HT-29 (cell line): ENCODE measurements around the gene TGDS. TPM values are rescaled to one million over a fixed set of nuclear protein-coding genes. Genes with fewer than 3 reads are reported as not detected.

Source experiments
- DNase-seq: peaks from one replicate; pipeline ENCODE4 v3.0.0-alpha.2; 2015; ENCODE audit warnings: low spot score
- total RNA-seq: library from RNA; depleted of rRNA; stranded (reverse); fragments of >200 nt; shearing (Covaris generic); gene quantifications from 2 replicates; pipeline ENCODE4 v1.2.3, GENCODE V29; 2014

Gene TGDS
- total RNA-seq, 1 experiment from 2014 or later = 6.4 TPM

DNA sequence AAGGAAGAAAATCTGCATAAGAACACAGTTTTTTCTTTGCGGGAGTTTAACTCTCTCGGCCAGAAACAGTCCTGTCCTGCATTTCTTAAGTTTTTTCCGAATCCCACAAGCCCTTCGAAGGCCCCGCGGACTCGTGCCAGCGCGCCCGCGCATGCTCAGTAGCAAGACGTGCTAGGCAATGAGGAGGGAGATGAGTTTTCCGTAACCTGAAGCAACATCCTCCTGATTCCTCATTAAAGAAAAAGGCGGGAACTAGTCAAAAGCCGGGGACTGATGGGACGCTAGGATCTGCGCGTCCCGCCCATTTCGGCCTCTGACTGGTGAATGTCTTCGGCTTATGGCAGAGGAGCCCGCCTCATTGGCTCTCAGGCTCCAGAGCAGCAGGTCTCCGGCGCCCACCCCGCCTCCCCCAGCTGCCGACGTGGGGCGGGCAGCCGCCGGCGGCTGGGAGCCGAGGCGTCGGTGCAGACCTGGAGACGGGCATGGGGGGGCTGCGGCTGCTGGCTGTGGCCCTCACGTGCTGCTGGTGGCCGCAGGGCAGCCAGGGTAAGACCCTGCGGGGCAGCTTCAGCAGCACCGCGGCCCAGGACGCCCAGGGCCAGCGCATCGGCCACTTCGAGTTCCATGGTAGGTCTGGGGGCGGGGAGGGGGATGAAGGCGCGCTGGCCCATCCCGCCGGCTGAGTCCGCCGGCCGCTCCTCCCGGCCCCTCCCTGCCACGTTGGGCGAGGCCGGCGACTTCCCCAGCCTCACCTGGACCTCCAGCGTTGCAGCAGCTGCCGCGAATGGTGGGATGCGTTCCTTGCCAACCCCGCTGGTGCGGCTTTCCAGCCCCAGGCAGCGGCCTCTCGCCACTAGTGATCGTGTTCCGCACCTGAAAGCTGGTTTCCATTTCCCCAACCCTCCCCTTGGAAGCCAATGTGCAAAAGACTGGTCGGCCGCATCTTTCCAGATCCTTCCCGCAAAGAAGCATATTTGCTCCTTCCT is 5.8 kb upstream of the TGDS start, which contains the start of gene GPR180:
GPR180 (plus strand) TSS at position 412 of the 986 bp plus-strand sequence; CDS start at position 483, 71 bp downstream.
- peak; percentile 100 for DNase-seq

DNA sequence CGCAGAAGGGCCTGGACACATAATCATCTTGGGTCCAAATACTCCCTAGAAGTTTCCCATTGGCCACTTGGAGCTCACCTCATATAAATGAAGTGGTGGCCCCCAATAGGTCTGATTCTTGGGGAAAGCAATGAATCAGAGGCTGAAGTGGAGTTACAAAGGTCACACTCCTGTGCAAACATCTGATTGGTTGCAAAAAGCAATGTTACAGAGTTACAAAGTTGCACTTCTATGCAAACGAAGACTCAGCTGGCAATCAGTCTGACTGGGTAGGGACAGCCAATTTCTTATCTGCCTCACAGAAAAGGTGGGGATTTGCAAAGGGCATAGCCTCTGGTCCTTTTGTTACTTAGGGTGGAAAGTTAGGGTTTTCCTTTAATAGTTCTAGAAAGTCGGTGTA is 3.9 kb upstream of the TGDS start:
- DNase-seq = no peak

DNA sequence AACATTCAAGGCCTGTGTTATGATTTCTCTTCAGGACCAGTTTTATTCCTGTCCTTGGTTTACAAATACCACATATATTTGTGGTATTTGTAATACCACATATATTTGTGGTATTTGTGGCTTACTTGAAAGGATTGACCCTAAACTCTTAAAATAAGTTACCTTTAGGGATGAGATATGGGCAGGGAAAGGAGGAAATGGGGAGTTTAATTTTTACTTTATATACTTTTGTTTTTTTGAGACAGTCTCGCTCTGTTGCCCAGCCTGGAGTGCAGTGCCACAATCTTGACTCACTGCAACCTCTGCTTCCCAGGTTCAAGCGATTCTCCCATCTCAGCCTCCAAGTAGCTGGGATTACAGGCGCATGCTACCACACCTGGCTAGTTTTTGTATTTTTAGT is 2.3 kb upstream of the TGDS start:
- DNase-seq = no peak

DNA sequence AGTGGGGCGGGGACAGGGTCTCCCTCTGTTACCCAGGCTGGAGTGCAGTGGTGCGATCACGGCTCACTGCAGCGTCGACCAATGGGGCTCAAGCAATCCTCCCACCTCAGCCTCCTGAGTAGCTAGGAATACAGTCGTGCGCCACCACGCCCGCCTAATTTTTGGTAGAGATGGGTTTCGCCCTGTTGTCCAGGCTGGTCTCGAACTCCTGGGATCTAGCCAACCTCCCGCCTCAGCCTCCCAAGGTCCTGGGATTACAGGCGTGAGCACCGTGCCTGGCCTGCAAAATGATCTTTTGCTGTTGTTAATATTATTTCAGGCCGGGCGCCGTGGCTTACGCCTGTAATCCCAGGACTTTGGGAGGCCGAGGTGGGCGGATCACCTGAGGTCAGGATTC is 621 bp upstream of the TGDS start:
- DNase-seq = no peak

DNA sequence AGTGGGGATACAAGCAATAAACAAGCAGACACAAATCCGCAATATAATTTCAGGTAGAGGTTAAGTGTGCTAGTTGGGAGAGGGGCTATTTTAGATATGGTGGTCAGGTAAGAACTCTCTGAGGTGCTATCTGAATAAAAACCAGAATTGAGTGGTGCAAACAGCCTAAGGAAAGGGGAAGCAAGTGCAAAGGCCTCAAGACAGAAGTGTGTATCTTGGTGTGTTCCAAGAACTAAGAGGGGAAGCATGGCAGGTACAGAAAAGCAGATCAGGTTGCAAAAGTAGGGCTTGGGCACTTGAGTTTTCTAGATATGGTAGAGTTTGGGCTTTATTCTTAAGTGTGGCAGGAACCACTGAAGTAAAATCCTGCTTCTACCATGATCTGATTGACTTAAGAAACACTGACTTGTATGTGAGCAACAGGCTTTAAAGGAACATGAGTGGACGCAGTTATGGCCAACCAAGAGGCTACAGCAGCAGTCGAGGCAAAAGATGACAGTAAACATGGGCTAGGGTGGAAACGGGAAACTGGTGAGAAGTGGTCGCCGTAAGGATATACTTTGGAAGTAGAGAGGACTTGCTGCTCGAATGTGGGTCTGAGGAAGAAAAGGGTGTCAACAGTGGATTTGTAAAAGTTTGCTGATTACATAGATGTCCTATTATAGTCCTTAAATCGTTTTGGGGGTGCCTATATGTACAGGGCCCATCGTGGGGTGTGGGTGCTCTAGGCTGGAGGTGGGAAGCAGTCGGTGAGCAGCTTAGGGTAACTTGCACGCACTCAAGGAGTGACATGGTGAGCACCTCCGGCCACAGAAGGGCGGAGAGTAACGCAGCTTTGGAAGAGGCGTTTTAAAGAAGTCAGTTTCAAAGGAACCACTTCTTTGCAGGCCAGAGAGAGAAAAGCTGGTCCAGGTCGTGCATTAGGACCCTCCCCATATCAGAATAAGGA is 677 bp downstream of the TGDS start:
- DNase-seq = peak; percentile 56

DNA sequence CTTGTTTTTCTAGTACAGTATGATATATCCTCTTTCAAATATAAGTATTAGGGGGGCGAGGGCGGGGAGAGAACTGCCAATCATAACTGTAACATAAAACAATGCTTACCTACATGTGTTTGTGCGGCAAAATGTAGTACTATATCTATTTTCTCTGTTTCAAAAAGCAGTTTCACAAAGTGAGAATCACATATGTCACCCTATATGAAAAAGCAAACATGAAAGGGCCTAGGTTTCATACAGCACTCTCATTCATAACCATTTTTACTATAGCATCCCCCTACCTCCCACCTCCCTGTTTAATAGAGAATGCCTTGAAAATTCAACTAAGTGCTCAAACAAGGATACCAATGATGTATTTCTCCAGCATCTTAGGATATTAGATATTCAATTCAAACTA is 5.2 kb downstream of the TGDS start:
- no peak for DNase-seq

DNA sequence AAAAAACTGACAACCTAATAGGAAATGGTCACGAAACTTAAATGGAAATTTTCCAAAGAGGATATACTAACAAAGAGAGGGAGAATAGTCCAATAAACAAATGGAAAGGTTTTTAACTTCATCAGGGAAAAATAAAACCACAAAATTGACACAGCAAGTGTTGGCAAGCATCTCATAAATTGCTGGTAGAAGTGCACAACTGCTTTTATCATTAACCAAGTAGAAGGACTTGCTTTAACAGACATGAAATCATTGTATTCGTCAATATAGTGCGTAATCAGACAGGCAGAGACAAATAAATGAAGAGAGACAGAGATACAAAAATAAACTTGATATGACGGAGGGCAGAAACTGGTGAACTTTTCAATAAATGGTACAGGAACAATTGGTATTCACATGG is 7.4 kb downstream of the TGDS start:
- DNase-seq = no peak

DNA sequence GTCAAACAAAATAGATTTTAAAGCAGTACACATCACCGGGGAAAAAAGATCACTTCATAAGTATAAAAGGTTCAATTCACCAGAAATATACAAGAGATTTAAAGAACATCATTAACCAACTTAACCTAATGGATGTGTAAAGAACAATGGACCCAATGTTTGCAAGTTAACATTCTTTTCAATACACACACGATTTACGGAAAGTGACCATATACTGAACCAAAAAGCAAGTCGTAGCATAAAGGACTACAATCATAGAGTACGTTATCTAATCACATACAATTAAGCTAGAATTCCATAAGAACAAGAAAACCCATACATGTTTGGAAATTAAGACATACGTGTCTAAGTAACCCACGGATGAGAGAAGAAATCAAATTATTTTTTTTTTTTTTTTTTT is 9.6 kb downstream of the TGDS start:
- no peak for DNase-seq

DNA sequence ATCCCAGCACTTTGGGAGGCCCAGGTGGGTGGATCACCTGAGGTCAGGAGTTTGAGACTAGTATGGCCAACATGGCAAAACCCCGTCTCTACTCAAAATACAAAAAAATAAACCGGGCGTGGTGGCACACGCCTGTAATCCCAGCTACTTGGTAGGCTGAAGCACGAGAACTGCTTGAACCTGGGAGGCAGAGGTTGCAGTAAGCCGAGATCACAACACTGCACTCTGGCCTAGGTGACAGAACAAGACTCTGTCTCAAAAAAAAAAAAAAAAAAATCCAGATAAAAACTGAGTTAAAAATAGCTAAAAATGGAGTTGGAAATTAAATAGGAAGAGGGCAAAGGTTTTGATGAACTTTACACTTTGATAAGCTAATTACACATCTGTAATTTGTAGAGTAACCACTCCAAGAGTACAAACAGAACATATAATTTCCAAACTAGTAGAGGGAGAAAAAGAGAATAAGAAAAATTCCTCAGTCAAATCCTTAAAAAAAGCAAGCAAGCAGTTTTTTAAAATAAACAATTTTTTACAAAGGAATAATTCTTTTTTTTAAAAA is 10.3 kb downstream of the TGDS start:
- DNase-seq = no peak

DNA sequence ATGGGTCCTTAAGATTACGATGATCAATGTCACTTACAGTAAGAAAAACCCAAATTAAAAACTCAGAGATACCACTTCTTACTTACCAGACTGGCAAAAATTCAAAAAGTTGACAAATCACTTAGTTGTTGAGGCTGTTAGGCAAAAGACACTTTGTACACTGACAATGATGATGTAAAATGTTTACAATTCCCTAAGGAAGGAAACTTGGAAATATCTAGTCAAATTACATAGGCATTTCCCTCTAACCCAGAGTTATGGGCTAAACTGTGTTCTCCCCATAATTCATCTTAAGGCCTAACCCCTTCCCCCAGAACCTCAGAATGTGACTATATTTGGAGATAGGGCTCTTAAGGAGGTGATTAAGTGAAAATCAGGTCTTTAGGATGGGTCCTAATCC is 12.0 kb downstream of the TGDS start:
- DNase-seq = no peak

DNA sequence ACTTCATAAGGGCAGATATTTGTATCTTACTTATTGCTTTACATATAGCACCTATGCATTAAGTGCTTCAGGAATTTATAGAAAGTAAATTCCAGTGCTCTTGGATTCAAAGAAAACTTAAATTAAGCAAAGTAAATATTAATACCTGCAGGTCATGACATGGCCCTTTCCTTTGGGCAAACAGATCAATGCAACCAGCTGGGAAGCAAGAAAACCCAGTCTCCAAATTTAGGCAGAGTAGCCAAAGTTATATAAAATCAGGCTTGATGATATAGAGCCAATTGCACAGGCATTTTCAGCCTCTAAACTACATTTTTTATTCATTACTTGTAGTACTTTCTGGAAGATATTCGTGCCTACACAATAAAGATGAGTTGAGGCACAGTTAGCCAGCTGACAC is 16.9 kb downstream of the TGDS start:
- DNase-seq = no peak

DNA sequence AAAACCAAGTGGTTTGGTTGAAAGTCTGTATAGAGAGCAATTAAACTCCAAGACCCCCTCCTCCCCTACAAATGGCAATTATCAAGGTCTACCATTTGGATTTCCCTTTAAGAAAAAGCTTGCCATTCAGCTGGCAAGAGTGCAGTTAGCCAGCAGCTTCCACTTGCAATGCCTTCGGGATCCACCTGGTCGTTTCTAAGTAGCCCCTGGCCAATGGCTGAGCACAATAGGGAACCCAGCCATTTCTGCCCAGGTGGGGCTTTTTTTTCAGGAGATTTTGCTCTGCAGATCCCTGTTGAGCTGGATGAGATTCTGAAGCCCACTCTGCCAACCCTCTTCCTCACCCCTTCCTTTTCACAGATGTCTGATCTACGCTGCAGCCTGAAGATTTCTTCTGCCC is 26.3 kb downstream of the TGDS start:
- no peak for DNase-seq

DNA sequence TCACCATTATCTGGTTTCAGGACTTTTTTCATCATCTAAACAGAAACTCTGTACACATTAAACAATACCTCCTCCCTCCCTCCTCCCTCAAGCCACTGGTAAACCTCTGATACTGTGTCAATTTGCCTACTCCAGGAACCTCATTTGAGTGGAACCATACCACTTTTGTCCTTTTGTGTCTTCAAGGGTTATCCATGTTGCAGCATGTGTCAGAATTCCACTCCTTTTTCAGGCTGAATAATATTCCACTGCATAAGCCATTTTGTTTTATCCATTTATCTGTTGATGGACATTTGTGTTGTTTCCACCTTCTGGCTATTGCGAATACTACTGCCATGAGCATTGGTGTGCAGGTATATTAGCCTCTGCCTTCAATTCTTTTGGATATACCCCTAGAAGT is 27.5 kb downstream of the TGDS start:
- no peak for DNase-seq

DNA sequence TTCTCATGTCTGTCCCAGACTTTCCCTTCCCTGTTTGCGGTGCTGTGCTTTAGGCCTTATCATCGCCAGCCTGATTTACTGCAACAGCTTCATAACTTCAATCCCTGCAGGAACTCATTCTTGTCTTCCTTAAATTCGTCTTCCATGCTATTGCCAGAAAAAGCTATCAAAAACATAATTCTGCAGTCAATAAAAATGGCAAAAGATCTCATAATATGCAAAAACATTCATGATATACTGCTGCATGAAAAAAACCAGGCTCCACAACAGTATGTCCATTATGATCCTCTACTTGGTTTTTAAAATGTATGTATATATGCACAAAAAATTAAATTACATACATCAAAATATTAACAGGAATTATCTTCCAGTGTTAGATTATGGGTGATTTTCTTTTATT is 28.4 kb downstream of the TGDS start:
- no peak for DNase-seq

DNA sequence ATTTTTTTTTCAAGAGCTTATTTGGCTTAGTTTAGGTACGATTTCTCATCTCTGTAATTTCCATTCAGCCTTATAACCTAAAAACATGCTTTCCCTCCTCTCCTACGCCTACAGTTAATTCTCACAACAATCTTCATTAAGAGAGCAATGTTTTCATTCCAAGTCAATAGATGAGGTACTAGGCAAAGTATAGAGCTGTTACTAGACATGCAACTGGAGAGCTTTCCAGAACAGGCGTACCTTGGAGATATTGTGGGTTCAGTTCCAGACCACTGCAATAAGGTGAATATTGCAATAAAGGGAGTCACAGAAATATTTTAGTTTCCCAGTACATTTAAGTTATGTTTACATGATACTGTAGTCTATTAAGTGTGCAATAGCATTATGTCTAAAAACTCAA is 34.8 kb downstream of the TGDS start:
- DNase-seq = no peak

DNA sequence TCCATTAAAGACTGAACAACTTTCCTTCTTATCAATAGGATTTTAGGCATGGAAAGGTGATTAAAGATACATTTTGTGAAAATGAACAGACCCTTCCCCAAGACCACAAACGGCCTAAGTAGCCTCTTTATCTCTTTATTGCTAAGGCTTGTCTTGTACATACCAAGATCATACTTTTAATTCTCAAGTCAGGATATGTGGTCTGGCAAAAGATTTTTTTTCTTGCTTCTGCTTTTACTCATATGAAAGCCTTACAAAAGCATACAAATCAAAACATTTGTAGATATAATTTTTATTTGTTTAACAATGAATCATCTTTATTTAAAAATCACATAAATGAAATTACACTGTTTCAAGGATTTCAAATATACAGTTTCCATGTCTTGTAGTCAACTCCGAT is 35.8 kb downstream of the TGDS start:
- DNase-seq = no peak

DNA sequence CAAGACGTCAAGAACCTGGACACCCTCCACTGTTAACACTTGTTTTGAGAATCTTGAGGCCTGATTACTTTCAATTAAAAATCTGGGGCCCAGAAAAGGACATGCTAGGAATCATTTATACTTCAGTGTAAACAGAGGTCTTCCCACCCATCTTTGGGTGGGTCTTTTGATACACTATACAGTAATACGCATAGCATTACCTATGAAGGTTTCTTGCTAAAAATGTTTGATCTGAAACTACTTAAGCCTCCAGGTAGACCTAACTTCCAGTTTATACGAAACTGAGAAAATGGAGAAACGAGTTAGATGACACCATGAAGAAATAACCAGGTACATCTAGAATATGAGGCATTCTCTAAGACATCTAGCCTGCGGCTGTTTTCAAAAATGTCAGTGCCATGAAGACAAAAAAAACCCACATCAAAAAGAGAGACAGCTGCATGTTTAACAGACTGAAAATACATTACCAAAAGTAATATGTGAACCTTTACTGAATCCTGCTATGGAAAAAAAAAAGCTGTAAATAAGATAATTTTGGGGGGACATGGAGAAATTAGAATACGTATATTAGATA is 36.6 kb downstream of the TGDS start:
- DNase-seq = no peak

DNA sequence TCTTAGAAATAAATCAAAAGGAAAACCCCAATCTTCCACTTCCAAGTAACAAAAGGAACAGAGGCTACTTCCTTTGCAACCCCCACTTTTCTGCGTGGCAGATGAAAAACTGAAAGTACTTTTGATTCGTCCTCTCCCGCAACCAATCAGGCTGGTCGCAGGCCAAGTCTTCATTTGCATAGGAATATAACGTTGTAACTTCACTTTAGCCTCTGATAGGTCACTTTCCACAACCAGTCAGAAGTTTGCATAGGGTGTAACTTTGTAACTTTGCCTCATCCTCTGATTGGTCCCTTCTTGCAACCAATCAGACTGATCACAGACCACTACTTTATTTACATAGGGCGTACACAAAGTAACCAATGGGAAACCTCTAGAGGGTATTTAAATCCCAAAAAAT is 37.2 kb downstream of the TGDS start:
- no peak for DNase-seq

DNA sequence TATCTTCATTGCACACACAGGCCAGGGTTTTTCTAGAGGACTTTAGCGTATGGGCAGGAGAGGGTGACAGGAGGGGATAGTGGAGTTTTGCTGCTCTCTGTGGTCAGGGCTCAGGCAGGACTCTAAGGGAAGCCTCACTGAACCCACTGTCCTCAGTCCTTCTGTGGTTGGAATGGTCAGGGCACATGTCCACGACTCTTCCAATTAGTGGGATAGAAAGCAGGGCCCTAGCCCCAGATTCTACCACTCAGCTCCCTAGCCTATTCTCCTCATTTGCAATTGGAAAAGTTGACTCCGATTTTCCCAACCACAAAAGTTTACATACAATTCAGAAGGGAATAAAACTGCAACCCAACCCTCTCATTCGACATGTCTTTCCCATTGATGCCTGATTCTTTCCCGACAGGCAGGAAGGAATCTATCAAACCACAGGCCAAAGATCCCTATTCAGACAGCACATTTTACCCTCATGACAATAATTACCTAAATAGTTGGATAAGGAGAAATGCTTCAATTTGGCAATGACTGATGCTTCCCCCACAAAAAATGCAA is 38.2 kb downstream of the TGDS start:
- DNase-seq = no peak

DNA sequence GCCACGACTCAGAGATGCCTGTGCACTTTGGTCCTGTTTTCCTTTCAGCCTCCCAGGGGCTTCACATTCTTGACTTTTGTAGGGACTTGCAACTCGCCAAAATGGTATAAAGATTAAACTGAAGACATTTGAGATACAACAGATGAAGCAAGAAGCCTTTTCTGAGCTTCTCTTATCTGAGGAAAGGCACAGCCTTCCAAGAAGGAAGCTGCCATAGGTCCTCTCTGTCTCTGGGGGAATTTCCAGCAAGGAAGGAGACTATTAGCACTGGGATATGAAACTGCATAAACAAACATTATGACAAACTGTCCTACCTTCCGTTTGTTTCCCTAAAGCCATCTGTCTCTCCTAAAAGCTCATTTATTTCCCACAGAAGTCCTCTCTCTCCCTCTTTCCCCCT is 39.3 kb downstream of the TGDS start:
- DNase-seq = no peak

DNA sequence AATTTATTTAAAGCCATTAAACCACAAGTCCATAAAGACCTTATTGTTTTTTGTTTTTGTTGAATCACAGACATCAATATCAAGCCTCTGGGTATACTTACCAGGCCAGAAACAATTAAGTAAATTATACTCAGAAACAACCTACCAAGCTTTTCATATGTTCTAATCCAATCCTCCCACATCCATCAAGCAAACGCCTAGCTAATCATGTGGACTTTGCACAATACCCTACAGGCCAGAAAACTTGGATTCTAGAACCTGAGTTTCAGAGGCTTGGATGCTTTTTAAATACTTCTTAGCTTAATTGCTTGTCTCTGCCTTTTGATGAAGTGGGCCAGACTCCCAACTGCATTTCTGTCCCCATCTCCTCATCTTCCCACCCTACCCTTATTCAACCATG is 39.9 kb downstream of the TGDS start:
- DNase-seq = no peak
